K562 (cell line): Measurements from ENCODE around the gene TMEM87B. TPM values are rescaled to one million over a fixed set of nuclear protein-coding genes. Genes with fewer than 3 reads are reported as not detected.

Experiments used
- ATAC-seq: fragments of 200-7000 bp; cut with Tn5 transposase; 3 replicates; pipeline ENCODE4 v1.9.1; 2020; ENCODE audit warnings: moderate library complexity
- BruUV-seq: library from RNA; stranded (reverse); fragments of 400-500 nt; replicated peaks from 2 replicates; lab custom pipeline; 2021; lab: Mats Ljungman, UMichigan
- CTCF ChIA-PET: fragments of 300-600 bp; formaldehyde crosslinking; extraction: SDS; loops from one replicate; lab custom pipeline; 2021; ENCODE audit warnings: low intra/inter-chr PET ratio; lab: Yijun Ruan, JAX
- POLR2A ChIA-PET: fragments of 300-600, 350-650 bp; sonication (Branson Sonifier 250); formaldehyde crosslinking; extraction: SDS; loops from one replicate; lab custom pipeline; 2021; ENCODE audit warnings: antibody characterized with exemption, inconsistent platforms; lab: Yijun Ruan, JAX
- DNase-seq, 4 experiments: peaks; one replicate each; pipeline versions ENCODE4 v3.0.0 to v3.0.0-alpha.2; 2011 to 2018; ENCODE audit warnings: low spot score in 3 of 4, mixed read lengths in 3 of 4; ENCODE audit errors: extremely low read depth in 1 of 4
- FAIRE-seq: peaks from 2 replicates; lab custom pipeline; 2011; peaks lifted over from hg19 to GRCh38; lab: Jason Lieb, UNC
- H2AFZ ChIP-seq: 2 replicates; pipeline ENCODE4 v1.6.0; 2011; ENCODE audit warnings: low read depth, low read length, control low read depth, inconsistent platforms
- H3K27ac ChIP-seq: fragments of 200-600 bp; 3 replicates; pipeline ENCODE4 v1.8.0; 2011; ENCODE audit warnings: low read depth, mild to moderate bottlenecking, control low read depth, inconsistent platforms, low read length, moderate library complexity, mixed read lengths; ENCODE audit errors: extremely low read depth
- H3K27me3 ChIP-seq, 2 experiments: fragments of 300-600 bp in 1 of 2; 2 replicates in 1 of 2; 3 replicates in 1 of 2; pipeline versions ENCODE4 v1.6.0 to v1.8.0; 2011; ENCODE audit warnings: inconsistent platforms in 2 of 2, low read length in 2 of 2, mild to moderate bottlenecking in 1 of 2, mixed read lengths in 1 of 2, moderate library complexity in 1 of 2; ENCODE audit not compliant: control insufficient read depth in 2 of 2, insufficient read depth in 2 of 2
- H3K36me3 ChIP-seq: fragments of 300-600 bp; 3 replicates; pipeline ENCODE4 v1.8.0; 2011; ENCODE audit warnings: mild to moderate bottlenecking, low read length, inconsistent platforms; ENCODE audit not compliant: control insufficient read depth, insufficient read depth
- H3K4me1 ChIP-seq, 2 experiments: fragments of 200-600 bp in 1 of 2; replicated peaks in 1 of 2; 2 replicates in 1 of 2; 3 replicates in 1 of 2; pipeline versions ENCODE4 v1.5.1 to v1.8.0; 2011; ENCODE audit warnings: inconsistent platforms in 2 of 2, low read length in 2 of 2, mild to moderate bottlenecking in 1 of 2, mixed read lengths in 1 of 2, moderate library complexity in 1 of 2; ENCODE audit not compliant: control insufficient read depth in 2 of 2, insufficient read depth in 2 of 2
- H3K4me2 ChIP-seq: 2 replicates; pipeline ENCODE4 v1.6.1; 2011; ENCODE audit warnings: low read length, control low read depth, inconsistent platforms, mixed read lengths; ENCODE audit not compliant: insufficient read depth
- H3K4me3 ChIP-seq: fragments of 200-600 bp; sonication (generic), shearing (Covaris generic); 2 replicates; pipeline ENCODE4 v1.5.1; 2016; ENCODE audit warnings: control low read depth, inconsistent platforms
- H3K79me2 ChIP-seq: fragments of 200-600 bp; 3 replicates; pipeline ENCODE4 v1.8.0; 2011; ENCODE audit warnings: low read length, inconsistent platforms; ENCODE audit not compliant: control insufficient read depth, insufficient read depth
- H3K9ac ChIP-seq, 2 experiments: 2 replicates each; pipeline versions ENCODE4 v1.6.0 to v1.6.1; 2011; ENCODE audit warnings: low read depth in 2 of 2, low read length in 2 of 2, control low read depth in 1 of 2, inconsistent platforms in 1 of 2, mild to moderate bottlenecking in 1 of 2, mixed read lengths in 1 of 2; ENCODE audit not compliant: insufficient read depth in 1 of 2
- H3K9me1 ChIP-seq: one replicate; pipeline ENCODE4 v1.6.0; 2011; ENCODE audit warnings: inconsistent platforms, mild to moderate bottlenecking, low read length, moderate library complexity; ENCODE audit not compliant: control insufficient read depth, insufficient read depth
- H3K9me3 ChIP-seq: replicated peaks from 2 replicates; pipeline ENCODE4 v1.5.1; 2011; ENCODE audit warnings: low read depth, low read length, inconsistent platforms; ENCODE audit not compliant: control insufficient read depth, insufficient read depth
- H4K20me1 ChIP-seq: replicated peaks from 2 replicates; pipeline ENCODE4 v1.6.1; 2011; ENCODE audit warnings: low read length, inconsistent platforms, mixed read lengths; ENCODE audit not compliant: control insufficient read depth, insufficient read depth
- PHF20 ChIP-seq: fragments of 450-650 bp; IDR thresholded peaks from 2 replicates; pipeline ENCODE4 v1.6.1; 2018; ENCODE audit not compliant: partially characterized antibody
- RAD21 ChIP-seq, 2 experiments: fragments of 250-450 bp in 1 of 2; fragments of 450-650 bp in 1 of 2; sonication (Bioruptor Pico) in 1 of 2; formaldehyde crosslinking in 1 of 2; IDR thresholded peaks in 1 of 2; conservative IDR thresholded peaks in 1 of 2; 2 replicates each; pipeline versions ENCODE4 v1.4.0 to v1.8.0; 2020 to 2022; ENCODE audit warnings: mild to moderate bottlenecking in 2 of 2, moderate library complexity in 1 of 2
- SMC3 ChIP-seq: conservative IDR thresholded peaks from 2 replicates; pipeline ENCODE4 v1.6.1; 2011; ENCODE audit warnings: low read depth, low read length, improper control_type of control experiment; ENCODE audit not compliant: insufficient read depth
- ZNF253 ChIP-seq: fragments of 250-450 bp; sonication (Bioruptor Pico); conservative IDR thresholded peaks from 2 replicates; pipeline ENCODE4 v1.6.1; 2021; ENCODE audit warnings: mild to moderate bottlenecking
- WGBS: fragments of 100-300 bp; shearing (Covaris generic); methylation state at CpG from one replicate; pipeline ENCODE4 v1.1.6; 2016; ENCODE audit warnings: low coverage, mixed read lengths; ENCODE audit not compliant: insufficient coverage; ENCODE audit errors: missing lambda C conversion rate; 5-methylcytosine and 5-hydroxymethylcytosine counted together
- in situ Hi-C: fragments of 300-500 bp; cut with MboI; formaldehyde crosslinking; loops from 4 replicates; pipeline ENCODE4 v1.15.0; 2018; ENCODE audit warnings: inconsistent platforms, mixed read lengths
- intact Hi-C: fragments of 100-400 bp; cut with micrococcal nuclease; formaldehyde crosslinking; loops from 2 replicates; pipeline ENCODE4 v1.14.2; 2022
- polyA plus RNA-seq, 8 experiments: library from polyadenylated mRNA; depleted of rRNA in 4 of 8; stranded (reverse) in 5 of 8; unstranded in 3 of 8; fragments of >200 nt; fragmentation: Nextera tagmentation in 2 of 8; fragmentation: Illumina TruSeq in 1 of 8; extraction: Ambion mirVana in 2 of 8; extraction: Trizol in 1 of 8; gene quantifications; 2 replicates each; pipeline versions ENCODE4 v1.2.1 to v1.2.3, GENCODE V29; 2011 to 2014; ENCODE audit warnings: inconsistent platforms in 1 of 8, missing spikeins in 1 of 8
- total RNA-seq, 7 experiments: library from RNA; depleted of rRNA in 6 of 7; stranded (reverse); fragments of >200 nt in 6 of 7; fragmentation: Illumina TruSeq in 2 of 7; extraction: Trizol in 2 of 7; gene quantifications; 2 replicates each; pipeline versions ENCODE4 v1.2.1 to v1.2.3, GENCODE V29; 2011 to 2021; ENCODE audit warnings: low replicate concordance in 1 of 7
- TF ChIP-seq, protein P1 (sequence below), 3 experiments: IDR thresholded peaks in 2 of 3; conservative IDR thresholded peaks in 1 of 3; 2 replicates each; pipeline ENCODE4 v1.5.1; 2011 to 2012; ENCODE audit warnings: low read length in 3 of 3, mild to moderate bottlenecking in 3 of 3, control low read depth in 2 of 3, improper control_type of control experiment in 1 of 3, inconsistent platforms in 1 of 3, low read depth in 1 of 3, mixed read lengths in 1 of 3, moderate library complexity in 1 of 3; ENCODE audit not compliant: insufficient read depth in 2 of 3

The TMEM87B gene
- total and polyA plus RNA-seq, 9 of the 15 experiments (the other 6 are each of a cell fraction or from before 2014, with no cell fraction given): 3.7 to 17.1 (median 11.0) TPM

DNA sequence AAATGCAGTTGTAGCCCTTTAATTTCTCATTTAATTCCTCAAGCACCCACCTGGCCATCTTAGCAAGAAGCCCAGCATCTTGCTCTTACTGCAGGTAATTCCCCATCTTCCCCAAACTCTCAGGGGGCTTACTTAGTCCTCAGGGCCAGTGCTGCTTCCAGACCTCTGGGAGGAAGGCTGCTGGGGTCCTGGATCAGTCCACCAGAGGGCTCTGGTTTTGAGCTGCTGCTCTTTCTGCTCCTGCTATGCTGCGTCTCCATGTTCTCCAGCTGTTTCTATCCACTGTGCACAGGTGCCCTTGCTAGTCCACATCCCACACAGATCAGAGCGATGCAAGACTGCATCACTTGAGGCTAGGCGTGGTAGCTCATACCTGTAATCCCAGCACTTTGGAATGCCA is 34.5 kb upstream of the TMEM87B start:
- ChIA-PET POLR2A (interaction anchor here (0.6 to 1.4 kb wide), 2 partner anchors 10 to 20 kb away, joined by 3 to 4 read pairs; no protein-coding TSS in a partner anchor), CTCF (no interaction called here)
- DNase-seq (peak in 2 of 4 experiments; percentile 29 to 41), FAIRE-seq (no peak), ATAC-seq (peak; percentile 84)
- 18% methylated on average over 3 of the region's 3 CpGs for WGBS
- no peak overlapping the region for H3K9ac ChIP-seq
- no peak overlapping the region for H3K4me3 ChIP-seq
- no peak overlapping the region for H3K4me2 ChIP-seq
- peaks cover 13 to 23% of the 10 kb centered on the region in 2 experiments; a peak in 4 of 5 replicates for H3K4me1 ChIP-seq
- no peaks in the 10 kb centered on the region for H3K9me3 ChIP-seq
- H4K20me1 ChIP-seq: no peaks in the 10 kb centered on the region
- intact Hi-C loops: no loop called here
- TF ChIP-seq RAD21 (CRISPR knock-in tag; conservative IDR thresholded peaks at IDR 0.05 in 1 of 2, IDR thresholded peaks at IDR 0.05 in 1 of 2) (peak in 1 of 2 experiments; percentile 42; a peak in 2 of 4 replicates), ZNF253 (no peak), PHF20 (no peak), SMC3 (peak; percentile 28; the same call in 1 of the 2 replicates)
- TF ChIP-seq, protein P1, sequence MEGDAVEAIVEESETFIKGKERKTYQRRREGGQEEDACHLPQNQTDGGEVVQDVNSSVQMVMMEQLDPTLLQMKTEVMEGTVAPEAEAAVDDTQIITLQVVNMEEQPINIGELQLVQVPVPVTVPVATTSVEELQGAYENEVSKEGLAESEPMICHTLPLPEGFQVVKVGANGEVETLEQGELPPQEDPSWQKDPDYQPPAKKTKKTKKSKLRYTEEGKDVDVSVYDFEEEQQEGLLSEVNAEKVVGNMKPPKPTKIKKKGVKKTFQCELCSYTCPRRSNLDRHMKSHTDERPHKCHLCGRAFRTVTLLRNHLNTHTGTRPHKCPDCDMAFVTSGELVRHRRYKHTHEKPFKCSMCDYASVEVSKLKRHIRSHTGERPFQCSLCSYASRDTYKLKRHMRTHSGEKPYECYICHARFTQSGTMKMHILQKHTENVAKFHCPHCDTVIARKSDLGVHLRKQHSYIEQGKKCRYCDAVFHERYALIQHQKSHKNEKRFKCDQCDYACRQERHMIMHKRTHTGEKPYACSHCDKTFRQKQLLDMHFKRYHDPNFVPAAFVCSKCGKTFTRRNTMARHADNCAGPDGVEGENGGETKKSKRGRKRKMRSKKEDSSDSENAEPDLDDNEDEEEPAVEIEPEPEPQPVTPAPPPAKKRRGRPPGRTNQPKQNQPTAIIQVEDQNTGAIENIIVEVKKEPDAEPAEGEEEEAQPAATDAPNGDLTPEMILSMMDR (IDR thresholded peaks at IDR 0.05 in 2 of 3, conservative IDR thresholded peaks at IDR 0.05 in 1 of 3; ENCODE audit: insufficient read depth in 2 of 3, low read depth in 1 of 3, low read length in 3 of 3): peak; percentile 39 to 53 (median 43)
- H3K9me1 ChIP-seq: no peaks in the 10 kb centered on the region
- no peaks in the 10 kb centered on the region for H3K36me3 ChIP-seq
- no peak overlapping the region for H2AFZ ChIP-seq
- H3K79me2 ChIP-seq: no peaks in the 10 kb centered on the region
- H3K27ac ChIP-seq: no peak overlapping the region
- no TSS peak for BruUV-seq
- in situ Hi-C loops: no loop called here
- H3K27me3 ChIP-seq: no peaks in the 10 kb centered on the region; a peak in 1 of 5 replicates
